HepG2 (cell line): ENCODE data around the gene ZNF121. TPM values are rescaled to one million over a fixed set of nuclear protein-coding genes. Genes with fewer than 3 reads are reported as not detected.

Experiments used
- ATAC-seq: fragments of 200-7000 bp; cut with Tn5 transposase; 3 replicates; pipeline ENCODE4 v1.9.1; 2020; ENCODE audit warnings: mild to moderate bottlenecking, moderate library complexity
- BruUV-seq: library from RNA; stranded (reverse); fragments of 400-500 nt; replicated peaks from 2 replicates; lab custom pipeline; 2021; lab: Mats Ljungman, UMichigan
- CTCF ChIA-PET: fragments of 300-600 bp; formaldehyde crosslinking; extraction: SDS; loops from one replicate; lab custom pipeline; 2021; ENCODE audit warnings: low total read pairs, inconsistent platforms, low intra/inter-chr PET ratio; lab: Yijun Ruan, JAX
- POLR2A ChIA-PET: fragments of 350-600 bp; sonication (Branson Sonifier 250); formaldehyde crosslinking; loops from one replicate; lab custom pipeline; 2020; ENCODE audit warnings: antibody characterized with exemption, inconsistent platforms; lab: Yijun Ruan, JAX
- DNase-seq: peaks from one replicate; pipeline ENCODE4 v3.0.0-alpha.2; 2015; ENCODE audit warnings: low spot score
- FAIRE-seq: peaks from 3 replicates; lab custom pipeline; 2011; peaks lifted over from hg19 to GRCh38; lab: Jason Lieb, UNC
- H2AFZ ChIP-seq: one replicate; pipeline ENCODE4 v1.6.1; 2011; ENCODE audit warnings: low read length, inconsistent platforms
- H3K27ac ChIP-seq: fragments of 300-600 bp; 3 replicates; pipeline ENCODE4 v1.8.0; 2011; ENCODE audit warnings: mixed run types, mild to moderate bottlenecking, mixed read lengths, low read length, inconsistent platforms; ENCODE audit not compliant: insufficient read depth; ENCODE audit errors: extremely low read length
- H3K27me3 ChIP-seq, 2 experiments: fragments of 200-600 bp in 1 of 2; 2 replicates in 1 of 2; 3 replicates in 1 of 2; pipeline versions ENCODE4 v1.6.0 to v1.8.0; 2011; ENCODE audit warnings: low read length in 2 of 2, mild to moderate bottlenecking in 2 of 2, moderate library complexity in 2 of 2, inconsistent platforms in 1 of 2; ENCODE audit not compliant: insufficient read depth in 2 of 2, control insufficient read depth in 1 of 2
- H3K36me3 ChIP-seq, 2 experiments: fragments of 200-600 bp in 1 of 2; replicated peaks in 1 of 2; 2 replicates in 1 of 2; 3 replicates in 1 of 2; pipeline versions ENCODE4 v1.5.1 to v1.8.0; 2011; ENCODE audit warnings: low read length in 2 of 2, inconsistent platforms in 1 of 2; ENCODE audit not compliant: insufficient read depth in 2 of 2, control insufficient read depth in 1 of 2
- H3K4me1 ChIP-seq: 2 replicates; pipeline ENCODE4 v1.5.1; 2012; ENCODE audit warnings: low read length, inconsistent platforms; ENCODE audit not compliant: insufficient read depth
- H3K4me2 ChIP-seq: 2 replicates; pipeline ENCODE4 v1.6.0; 2011; ENCODE audit warnings: low read depth, low read length, inconsistent platforms
- H3K4me3 ChIP-seq, 3 experiments: fragments of 200-600 bp in 1 of 3; sonication (generic), shearing (Covaris generic) in 1 of 3; replicated peaks in 1 of 3; 2 replicates each; pipeline ENCODE4 v1.5.1; 2011 to 2016; ENCODE audit warnings: low read length in 3 of 3, inconsistent platforms in 2 of 3, low read depth in 2 of 3, mild to moderate bottlenecking in 2 of 3, control low read depth in 1 of 3, mixed read lengths in 1 of 3; ENCODE audit not compliant: insufficient read depth in 1 of 3
- H3K79me2 ChIP-seq: one replicate; pipeline ENCODE4 v1.6.1; 2011; ENCODE audit warnings: low read length, inconsistent platforms; ENCODE audit not compliant: insufficient read depth
- H3K9ac ChIP-seq: 2 replicates; pipeline ENCODE4 v1.6.0; 2011; ENCODE audit warnings: mild to moderate bottlenecking, low read depth, low read length, inconsistent platforms; ENCODE audit not compliant: insufficient read depth
- H3K9me3 ChIP-seq: 2 replicates; pipeline ENCODE4 v1.5.1; 2012; ENCODE audit warnings: mild to moderate bottlenecking, low read length
- H4K20me1 ChIP-seq: 2 replicates; pipeline ENCODE4 v1.6.0; 2011; ENCODE audit warnings: inconsistent platforms, mild to moderate bottlenecking, low read length, moderate library complexity; ENCODE audit not compliant: insufficient read depth
- CBFB ChIP-seq: sonication (generic); formaldehyde crosslinking; IDR thresholded peaks from 2 replicates; pipeline ENCODE4 v1.4.0; 2020; ENCODE audit warnings: missing genetic modification reagents
- GFI1 ChIP-seq: sonication (generic); formaldehyde crosslinking; IDR thresholded peaks from 2 replicates; pipeline ENCODE4 v1.5.0; 2020; ENCODE audit warnings: missing genetic modification reagents, mild to moderate bottlenecking, borderline replicate concordance
- PCBP2 ChIP-seq: fragments of 200-400 bp; formaldehyde crosslinking; optimal IDR thresholded peaks from 2 replicates; pipeline ENCODE3; 2018; ENCODE audit warnings: low read length, low read depth; ENCODE audit not compliant: poor library complexity, severe bottlenecking
- ZNF274 ChIP-seq: sonication (generic); formaldehyde crosslinking; IDR thresholded peaks from 2 replicates; pipeline ENCODE4 v1.5.1; 2020; ENCODE audit warnings: mild to moderate bottlenecking, missing genetic modification reagents
- ZNF329 ChIP-seq: sonication (generic); formaldehyde crosslinking; IDR thresholded peaks from 2 replicates; pipeline ENCODE4 v1.9.0; 2021; ENCODE audit warnings: low read depth, mild to moderate bottlenecking, missing genetic modification reagents
- ZNF75D ChIP-seq: sonication (generic); formaldehyde crosslinking; IDR thresholded peaks from 2 replicates; pipeline ENCODE4 v1.8.1; 2023; ENCODE audit warnings: missing genetic modification reagents, mild to moderate bottlenecking, borderline replicate concordance
- ZNF772 ChIP-seq: sonication (generic); formaldehyde crosslinking; IDR thresholded peaks from 2 replicates; pipeline ENCODE4 v1.5.0; 2020; ENCODE audit warnings: mild to moderate bottlenecking, missing genetic modification reagents
- WGBS: methylation state at CpG from one replicate; pipeline ENCODE4 v1.1.6; 2017; ENCODE audit warnings: low lambda C conversion rate; 5-methylcytosine and 5-hydroxymethylcytosine counted together
- in situ Hi-C: cut with HindIII; loops from 2 replicates; pipeline ENCODE4 v1.10.0; 2017; ENCODE audit warnings: low pct_unique_long_range_greater_than_20kb; ENCODE audit not compliant: extremely low pct_ligation_motif_present
- intact Hi-C: fragments of 100-400 bp; cut with micrococcal nuclease; formaldehyde crosslinking; loops from one replicate; pipeline ENCODE4 v1.10.0; 2022; ENCODE audit not compliant: unreplicated experiment
- polyA plus RNA-seq, 8 experiments: library from polyadenylated mRNA; depleted of rRNA in 3 of 8; stranded (reverse) in 7 of 8; unstranded in 1 of 8; fragments of >200 nt; fragmentation: Illumina TruSeq in 4 of 8; extraction: Trizol in 4 of 8; gene quantifications; 2 replicates each; pipeline versions ENCODE4 v1.2.1 to v1.2.3, GENCODE V29; 2011 to 2016; ENCODE audit warnings: low read depth in 4 of 8, missing spikeins in 1 of 8, mixed read lengths in 1 of 8; ENCODE audit not compliant: insufficient read depth in 1 of 8
- total RNA-seq, 5 experiments: library from RNA; depleted of rRNA; stranded (reverse); fragments of >200 nt; fragmentation: Illumina TruSeq; extraction: Trizol; gene quantifications; 2 replicates each; pipeline ENCODE4 v1.2.3, GENCODE V29; 2016; ENCODE audit warnings: low read depth in 1 of 5
- TF ChIP-seq, protein P1 (sequence below): sonication (generic); formaldehyde crosslinking; IDR thresholded peaks from 2 replicates; pipeline ENCODE4 v1.5.1; 2020; ENCODE audit warnings: mild to moderate bottlenecking, missing genetic modification reagents, moderate library complexity

The ZNF121 gene
- total and polyA plus RNA-seq, 2 of the 13 experiments (the other 11 are each of a cell fraction or from before 2014, with no cell fraction given): 7.8 to 56.3 TPM

DNA sequence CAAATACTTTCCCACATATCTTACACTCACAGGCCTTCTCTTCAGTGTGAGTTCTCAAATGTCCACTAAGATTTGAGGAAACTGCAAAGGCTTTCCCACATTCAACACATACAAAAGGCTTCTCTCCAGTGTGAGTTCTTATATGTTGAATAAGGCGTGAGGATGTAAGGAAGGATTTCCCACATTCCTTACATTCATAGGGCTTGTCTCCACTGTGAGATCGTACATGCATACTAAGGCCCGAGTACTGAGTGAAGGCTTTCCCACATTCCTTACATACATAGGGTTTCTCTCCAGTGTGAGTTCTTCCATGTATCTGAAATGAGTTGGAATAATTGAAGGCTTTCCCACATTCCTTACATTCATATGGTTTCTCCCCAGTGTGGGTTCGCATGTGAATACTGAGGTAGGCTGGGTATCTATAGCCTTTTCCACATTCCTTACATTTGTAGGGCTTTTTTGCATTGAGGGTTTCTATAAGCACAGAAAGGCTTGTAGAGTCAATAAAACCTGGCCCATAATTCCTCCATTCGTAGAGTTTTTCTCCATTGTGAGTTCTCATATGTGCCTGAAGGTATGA lies 55.5 kb downstream of the ZNF121 start:
- 94% methylated on average over 5 of the region's 5 CpGs for WGBS
- Histone ChIP-seq H3K36me3 (peaks cover 32 to 65% of the 10 kb centered on the region in 2 experiments), H2AFZ (no peak overlapping the region), H3K79me2 (no peaks in the 10 kb centered on the region), H3K4me3 (no peak overlapping the region), H3K9me3 (peaks cover 72% of the 10 kb centered on the region), H3K27ac (no peak overlapping the region), H3K4me2 (no peak overlapping the region), H4K20me1 (no peaks in the 10 kb centered on the region)
- FAIRE-seq (no peak), DNase-seq (no peak)
- POLR2A ChIA-PET: no interaction called here
- CTCF ChIA-PET: no interaction called here
- intact Hi-C loops: no loop called here
- peak; percentile 98 for TF ChIP-seq ZNF274
- no peak for TF ChIP-seq PCBP2
- no peak for TF ChIP-seq ZNF772 (CRISPR knock-in tag)
- TF ChIP-seq GFI1 (CRISPR knock-in tag): no peak
- TF ChIP-seq ZNF75D (CRISPR knock-in tag): peak; percentile 96; the same call in 1 of the 2 replicates
- TF ChIP-seq CBFB (CRISPR knock-in tag): no peak
- TF ChIP-seq, protein P1, sequence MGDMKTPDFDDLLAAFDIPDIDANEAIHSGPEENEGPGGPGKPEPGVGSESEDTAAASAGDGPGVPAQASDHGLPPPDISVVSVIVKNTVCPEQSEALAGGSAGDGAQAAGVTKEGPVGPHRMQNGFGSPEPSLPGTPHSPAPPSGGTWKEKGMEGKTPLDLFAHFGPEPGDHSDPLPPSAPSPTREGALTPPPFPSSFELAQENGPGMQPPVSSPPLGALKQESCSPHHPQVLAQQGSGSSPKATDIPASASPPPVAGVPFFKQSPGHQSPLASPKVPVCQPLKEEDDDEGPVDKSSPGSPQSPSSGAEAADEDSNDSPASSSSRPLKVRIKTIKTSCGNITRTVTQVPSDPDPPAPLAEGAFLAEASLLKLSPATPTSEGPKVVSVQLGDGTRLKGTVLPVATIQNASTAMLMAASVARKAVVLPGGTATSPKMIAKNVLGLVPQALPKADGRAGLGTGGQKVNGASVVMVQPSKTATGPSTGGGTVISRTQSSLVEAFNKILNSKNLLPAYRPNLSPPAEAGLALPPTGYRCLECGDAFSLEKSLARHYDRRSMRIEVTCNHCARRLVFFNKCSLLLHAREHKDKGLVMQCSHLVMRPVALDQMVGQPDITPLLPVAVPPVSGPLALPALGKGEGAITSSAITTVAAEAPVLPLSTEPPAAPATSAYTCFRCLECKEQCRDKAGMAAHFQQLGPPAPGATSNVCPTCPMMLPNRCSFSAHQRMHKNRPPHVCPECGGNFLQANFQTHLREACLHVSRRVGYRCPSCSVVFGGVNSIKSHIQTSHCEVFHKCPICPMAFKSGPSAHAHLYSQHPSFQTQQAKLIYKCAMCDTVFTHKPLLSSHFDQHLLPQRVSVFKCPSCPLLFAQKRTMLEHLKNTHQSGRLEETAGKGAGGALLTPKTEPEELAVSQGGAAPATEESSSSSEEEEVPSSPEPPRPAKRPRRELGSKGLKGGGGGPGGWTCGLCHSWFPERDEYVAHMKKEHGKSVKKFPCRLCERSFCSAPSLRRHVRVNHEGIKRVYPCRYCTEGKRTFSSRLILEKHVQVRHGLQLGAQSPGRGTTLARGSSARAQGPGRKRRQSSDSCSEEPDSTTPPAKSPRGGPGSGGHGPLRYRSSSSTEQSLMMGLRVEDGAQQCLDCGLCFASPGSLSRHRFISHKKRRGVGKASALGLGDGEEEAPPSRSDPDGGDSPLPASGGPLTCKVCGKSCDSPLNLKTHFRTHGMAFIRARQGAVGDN (CRISPR knock-in tag): no peak
- no peak for TF ChIP-seq ZNF329
- TF ChIP-seq, all 625 proteins: peak for 2
- Histone ChIP-seq H3K27me3 (no peaks in the 10 kb centered on the region), H3K9ac (no peak overlapping the region), H3K4me1 (no peaks in the 10 kb centered on the region)
- ATAC-seq: no peak
- BruUV-seq: TSS peak; percentile 26
- in situ Hi-C loops: no loop called here
